Loucy (cell line): Measurements from ENCODE around the gene CHST11.

Experiments
- H2AFZ ChIP-seq: fragments of 200-600 bp; sonication (generic); 2 replicates; pipeline ENCODE4 v1.6.0; 2016; ENCODE audit warnings: antibody characterized with exemption, mild to moderate bottlenecking, low read length, moderate library complexity
- H3F3A ChIP-seq: fragments of 200-600 bp; 2 replicates; pipeline ENCODE4 v1.6.0; 2016; ENCODE audit warnings: antibody characterized with exemption, low read depth, mild to moderate bottlenecking
- H3K27me3 ChIP-seq: fragments of 200-600 bp; sonication (generic); 2 replicates; pipeline ENCODE4 v1.6.1; 2014; ENCODE audit warnings: low read length, mild to moderate bottlenecking; ENCODE audit not compliant: insufficient read depth, poor library complexity, severe bottlenecking
- H3K36me3 ChIP-seq: fragments of 200-600 bp; sonication (generic); 2 replicates; pipeline ENCODE4 v1.6.1; 2016; ENCODE audit warnings: low read length; ENCODE audit not compliant: insufficient read depth
- H3K4me1 ChIP-seq: fragments of 200-600 bp; sonication (generic); 2 replicates; pipeline ENCODE4 v1.5.1; 2014; ENCODE audit warnings: low read length, mild to moderate bottlenecking; ENCODE audit not compliant: insufficient read depth, poor library complexity, severe bottlenecking
- H3K4me2 ChIP-seq: fragments of 200-600 bp; sonication (generic); 2 replicates; pipeline ENCODE4 v1.6.0; 2014; ENCODE audit warnings: antibody characterized with exemption, low read length, low read depth, mild to moderate bottlenecking; ENCODE audit not compliant: poor library complexity, severe bottlenecking
- H3K4me3 ChIP-seq: fragments of 200-600 bp; sonication (generic); 2 replicates; pipeline ENCODE4 v1.5.1; 2014; ENCODE audit warnings: low read length, mild to moderate bottlenecking, mixed read lengths; ENCODE audit not compliant: poor library complexity, severe bottlenecking
- H3K79me2 ChIP-seq: fragments of 200-600 bp; sonication (generic); 2 replicates; pipeline ENCODE4 v1.6.1; 2014; ENCODE audit warnings: low read length; ENCODE audit not compliant: insufficient read depth
- H3K9ac ChIP-seq: fragments of 200-600 bp; sonication (generic); 2 replicates; pipeline ENCODE4 v1.6.0; 2014; ENCODE audit warnings: mild to moderate bottlenecking, low read depth, low read length, moderate library complexity; ENCODE audit not compliant: poor library complexity, severe bottlenecking
- H3K9me2 ChIP-seq: fragments of 200-600 bp; sonication (generic); replicated peaks from 2 replicates; pipeline ENCODE4 v1.6.1; 2016; ENCODE audit warnings: low read depth, low read length, mixed read lengths
- H3K9me3 ChIP-seq: fragments of 200-600 bp; sonication (generic); 2 replicates; pipeline ENCODE4 v1.6.1; 2014; ENCODE audit warnings: mild to moderate bottlenecking, antibody characterized with exemption, low read length, low read depth; ENCODE audit not compliant: insufficient read depth
- H4K20me1 ChIP-seq: fragments of 200-600 bp; sonication (generic); 2 replicates; pipeline ENCODE4 v1.6.0; 2014; ENCODE audit warnings: antibody characterized with exemption, low read length, mild to moderate bottlenecking; ENCODE audit not compliant: insufficient read depth, poor library complexity, severe bottlenecking
- CTCF ChIP-seq: fragments of 200-600 bp; sonication (generic); conservative IDR thresholded peaks from 2 replicates; pipeline ENCODE4 v1.5.1; 2014; ENCODE audit warnings: mild to moderate bottlenecking, antibody characterized with exemption, low read length
- EZH2phosphoT487 ChIP-seq: fragments of 200-600 bp; IDR thresholded peaks from 2 replicates; pipeline ENCODE4 v1.6.1; 2018; ENCODE audit warnings: antibody characterized with exemption, mild to moderate bottlenecking, moderate library complexity, borderline replicate concordance

The CHST11 gene

GRCh38 chr12:104662908-104663307 is 206.2 kb downstream of the CHST11 start:
- no peaks in the 10 kb centered on the region for H3F3A ChIP-seq

DNA sequence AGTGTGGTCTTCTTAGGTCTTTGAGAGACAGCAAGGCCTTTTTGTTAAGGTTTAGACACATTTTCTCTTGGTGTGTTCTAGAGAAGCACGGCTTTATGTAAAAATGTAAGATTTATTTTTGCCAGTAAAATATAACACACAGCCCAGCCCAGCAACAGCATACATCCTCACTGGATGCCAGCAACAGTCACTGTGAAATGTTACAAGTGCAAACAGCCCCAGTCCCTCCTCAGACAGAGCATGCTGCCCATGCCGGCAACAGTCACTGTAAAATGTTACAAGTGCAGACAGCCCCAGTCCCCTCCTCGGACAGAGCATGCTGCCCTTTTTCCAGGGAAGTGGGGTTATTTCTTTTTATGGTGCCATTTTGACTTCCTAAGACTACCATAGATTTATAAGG is 207.6 kb downstream of the CHST11 start:
- no peak overlapping the region for H3K4me3 ChIP-seq
- H3K9ac ChIP-seq, result no peak overlapping the region
- peaks cover 99% of the 10 kb centered on the region for H4K20me1 ChIP-seq

More at GRCh38 chr12:104662908-104663307, 206.2 kb downstream of the CHST11 start:
- Histone ChIP-seq H3K9me2 (no peaks in the 10 kb centered on the region), H2AFZ (no peak overlapping the region), H3K4me3 (no peak overlapping the region), H4K20me1 (peaks cover 99% of the 10 kb centered on the region), H3K27me3 (no peaks in the 10 kb centered on the region), H3K9me3 (no peaks in the 10 kb centered on the region), H3K36me3 (peaks cover 82% of the 10 kb centered on the region; the same call in 1 of the 2 replicates), H3K79me2 (peaks cover 100% of the 10 kb centered on the region), H3K4me2 (no peak overlapping the region), H3K4me1 (peaks cover 7% of the 10 kb centered on the region), H3K9ac (no peak overlapping the region)
- TF ChIP-seq EZH2phosphoT487, result no peak
- TF ChIP-seq CTCF, result no peak

DNA sequence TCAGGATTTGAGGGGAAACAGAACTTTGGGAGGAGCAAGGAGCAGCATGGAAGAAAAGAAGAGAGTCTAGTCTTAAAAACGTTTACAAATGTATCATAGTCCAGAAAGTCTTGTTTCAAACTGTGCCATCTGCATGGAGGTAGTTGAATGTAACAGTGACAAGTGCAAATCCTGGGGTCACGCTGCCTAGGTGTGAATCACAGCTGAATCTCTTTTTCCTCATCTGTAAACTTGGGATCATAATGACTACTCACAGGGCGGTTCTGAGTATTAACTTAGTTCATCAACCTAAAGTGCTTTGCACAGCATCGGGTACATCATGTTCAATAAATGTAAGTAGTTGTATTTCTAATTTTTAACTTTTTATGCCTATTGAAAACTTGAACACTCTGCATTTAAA is 208.5 kb downstream of the CHST11 start:
- peaks cover 84% of the 10 kb centered on the region; the same call in 1 of the 2 replicates for H3K36me3 ChIP-seq

More for the DNA sequence above, 207.6 kb downstream of the CHST11 start:
- no peaks in the 10 kb centered on the region for H3F3A ChIP-seq
- no peaks in the 10 kb centered on the region for H3K9me2 ChIP-seq
- no peak overlapping the region for H2AFZ ChIP-seq
- TF ChIP-seq CTCF, result no peak
- no peak for TF ChIP-seq EZH2phosphoT487
- H3K4me1 ChIP-seq, result peaks cover 17% of the 10 kb centered on the region
- peaks cover 100% of the 10 kb centered on the region for H3K79me2 ChIP-seq
- no peak overlapping the region for H3K4me2 ChIP-seq
- H3K27me3 ChIP-seq, result no peaks in the 10 kb centered on the region
- H3K9me3 ChIP-seq, result no peaks in the 10 kb centered on the region
- H3K36me3 ChIP-seq, result peaks cover 84% of the 10 kb centered on the region; the same call in 1 of the 2 replicates

More for the DNA sequence above, 208.5 kb downstream of the CHST11 start:
- no peak for TF ChIP-seq EZH2phosphoT487
- TF ChIP-seq CTCF, result no peak
- Histone ChIP-seq H3K9me2 (no peaks in the 10 kb centered on the region), H3F3A (no peaks in the 10 kb centered on the region), H4K20me1 (peaks cover 99% of the 10 kb centered on the region), H3K4me2 (no peak overlapping the region), H2AFZ (no peak overlapping the region), H3K27me3 (no peaks in the 10 kb centered on the region), H3K4me1 (peaks cover 27% of the 10 kb centered on the region), H3K4me3 (no peak overlapping the region), H3K9me3 (no peaks in the 10 kb centered on the region), H3K9ac (no peak overlapping the region), H3K79me2 (peaks cover 100% of the 10 kb centered on the region)
